ENCODE measurements around the gene ZSWIM2.

DNA sequence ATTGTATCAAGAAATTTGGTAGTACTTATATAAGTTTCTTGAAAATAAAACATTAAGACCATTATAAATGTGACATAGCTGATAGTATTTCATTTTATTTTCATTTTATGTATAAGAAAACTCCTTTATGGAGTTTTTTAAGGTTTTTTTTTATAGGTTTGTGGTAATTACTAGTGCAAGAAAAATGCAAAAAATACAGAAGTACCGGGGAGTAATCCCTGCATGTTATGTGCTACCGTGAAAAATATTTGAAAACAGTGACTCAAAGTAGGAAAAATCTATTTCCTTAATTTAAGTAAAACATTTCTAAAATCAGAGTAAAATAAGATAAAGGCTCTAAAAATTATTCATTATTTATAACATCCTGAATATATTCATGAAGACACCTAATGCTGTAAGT is 21.6 kb downstream of the ZSWIM2 start:
- TF ChIP-seq, protein P1, sequence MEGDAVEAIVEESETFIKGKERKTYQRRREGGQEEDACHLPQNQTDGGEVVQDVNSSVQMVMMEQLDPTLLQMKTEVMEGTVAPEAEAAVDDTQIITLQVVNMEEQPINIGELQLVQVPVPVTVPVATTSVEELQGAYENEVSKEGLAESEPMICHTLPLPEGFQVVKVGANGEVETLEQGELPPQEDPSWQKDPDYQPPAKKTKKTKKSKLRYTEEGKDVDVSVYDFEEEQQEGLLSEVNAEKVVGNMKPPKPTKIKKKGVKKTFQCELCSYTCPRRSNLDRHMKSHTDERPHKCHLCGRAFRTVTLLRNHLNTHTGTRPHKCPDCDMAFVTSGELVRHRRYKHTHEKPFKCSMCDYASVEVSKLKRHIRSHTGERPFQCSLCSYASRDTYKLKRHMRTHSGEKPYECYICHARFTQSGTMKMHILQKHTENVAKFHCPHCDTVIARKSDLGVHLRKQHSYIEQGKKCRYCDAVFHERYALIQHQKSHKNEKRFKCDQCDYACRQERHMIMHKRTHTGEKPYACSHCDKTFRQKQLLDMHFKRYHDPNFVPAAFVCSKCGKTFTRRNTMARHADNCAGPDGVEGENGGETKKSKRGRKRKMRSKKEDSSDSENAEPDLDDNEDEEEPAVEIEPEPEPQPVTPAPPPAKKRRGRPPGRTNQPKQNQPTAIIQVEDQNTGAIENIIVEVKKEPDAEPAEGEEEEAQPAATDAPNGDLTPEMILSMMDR (conservative IDR thresholded peaks at IDR 0.05) = no peak
- no peak for TF ChIP-seq EZH2 (IDR thresholded peaks at IDR 0.05; ENCODE audit: low read depth)

All from PC-9 (cell line).